ENCODE results near the gene VPS13C.
A peak's percentile ranks its signal among the peaks of the same experiment; 100 is the strongest.

Gene VPS13C

GRCh38 chr15:61834076-61834697 is 226.1 kb downstream of the VPS13C start:
- H3K4me3 ChIP-seq (ENCODE audit: low read depth, low read length): no peak overlapping the region
- TF ChIP-seq CTCF (IDR thresholded peaks at IDR 0.05; ENCODE audit: low read depth, low read length): peak; percentile 98

- no peak for TF ChIP-seq CTCF (IDR thresholded peaks at IDR 0.05; ENCODE audit: low read depth, low read length)
These were observed 228.0 kb downstream of the VPS13C start for GRCh38 chr15:61832223-61832622.

GRCh38 chr15:61831505-61831921 is 228.7 kb downstream of the VPS13C start:
- no peak for TF ChIP-seq CTCF (IDR thresholded peaks at IDR 0.05; ENCODE audit: low read depth, low read length)
- H3K4me3 ChIP-seq (ENCODE audit: low read depth, low read length): no peak overlapping the region

More at GRCh38 chr15:61832223-61832622, 228.0 kb downstream of the VPS13C start:
- H3K4me3 ChIP-seq (ENCODE audit: low read depth, low read length): no peak overlapping the region

GRCh38 chr15:61830536-61831330 is 229.5 kb downstream of the VPS13C start:
- H3K4me3 ChIP-seq (ENCODE audit: low read depth, low read length): no peak overlapping the region
- TF ChIP-seq CTCF (IDR thresholded peaks at IDR 0.05; ENCODE audit: low read depth, low read length): no peak

GRCh38 chr15:61829514-61829889 is 230.7 kb downstream of the VPS13C start:
- no peak overlapping the region for H3K4me3 ChIP-seq (ENCODE audit: low read depth, low read length)
- no peak for TF ChIP-seq CTCF (IDR thresholded peaks at IDR 0.05; ENCODE audit: low read depth, low read length)

- no peak overlapping the region for H3K4me3 ChIP-seq (ENCODE audit: low read depth, low read length)
- TF ChIP-seq CTCF (IDR thresholded peaks at IDR 0.05; ENCODE audit: low read depth, low read length): no peak
These were observed 231.3 kb downstream of the VPS13C start for GRCh38 chr15:61828860-61829513.

GRCh38 chr15:61828008-61828407 is 232.2 kb downstream of the VPS13C start:
- no peak overlapping the region for H3K4me3 ChIP-seq (ENCODE audit: low read depth, low read length)
- no peak for TF ChIP-seq CTCF (IDR thresholded peaks at IDR 0.05; ENCODE audit: low read depth, low read length)

Data from WI38 (cell line).